HG02571 (cell line): Measurements from ENCODE around the gene RBMX.
"Not testable (repeated sequence)": the region's sequence is repeated elsewhere in the genome, so short reads cannot be mapped to it uniquely, and the experiment has no call there.

ENCODE experiments used
- ATAC-seq: cut with Tn5 transposase; IDR thresholded peaks from one replicate; pipeline ENCODE4 v1.9.1; 2021; ENCODE audit warnings: mild to moderate bottlenecking, moderate library complexity; ENCODE audit not compliant: unreplicated experiment

The RBMX gene

GRCh38 chrX:136880452-136881013 is at the start of gene RBMX:
Gene RBMX, minus strand, starts transcription at chrX:136880725. Its CDS starts 1,298 bp downstream, at chrX:136879427.
- peak; percentile 94 for ATAC-seq

GRCh38 chrX:136921438-136921837 is 40.9 kb upstream of the RBMX start:
- ATAC-seq = not testable (repeated sequence)

- no peak for ATAC-seq
These were observed 39.5 kb upstream of the RBMX start for GRCh38 chrX:136920001-136920400.

- ATAC-seq = no peak
These were observed 36.3 kb upstream of the RBMX start for GRCh38 chrX:136916827-136917226.

GRCh38 chrX:136911661-136912060 is 31.1 kb upstream of the RBMX start:
- ATAC-seq = not testable (repeated sequence)

- ATAC-seq = no peak
These were observed 30.7 kb upstream of the RBMX start for GRCh38 chrX:136911253-136911652.

GRCh38 chrX:136910565-136911035 is 30.1 kb upstream of the RBMX start:
- no peak for ATAC-seq

GRCh38 chrX:136909706-136910564 is 29.4 kb upstream of the RBMX start:
- ATAC-seq = peak; percentile 61

GRCh38 chrX:136909119-136909705 is 28.7 kb upstream of the RBMX start:
- peak; percentile 66 for ATAC-seq

- no peak for ATAC-seq
These were observed 27.1 kb upstream of the RBMX start for GRCh38 chrX:136907621-136908020.

- no peak for ATAC-seq
These were observed 26.5 kb upstream of the RBMX start for GRCh38 chrX:136906921-136907510.

GRCh38 chrX:136904067-136904466 is 23.5 kb upstream of the RBMX start:
- not testable (repeated sequence) for ATAC-seq

GRCh38 chrX:136900071-136900470 is 19.5 kb upstream of the RBMX start:
- ATAC-seq = not testable (repeated sequence)

GRCh38 chrX:136899221-136899620 is 18.7 kb upstream of the RBMX start:
- no peak for ATAC-seq

GRCh38 chrX:136898752-136899151 is 18.2 kb upstream of the RBMX start:
- ATAC-seq = not testable (repeated sequence)

GRCh38 chrX:136896121-136896914 is 15.8 kb upstream of the RBMX start:
- no peak for ATAC-seq

GRCh38 chrX:136892412-136892811 is 11.9 kb upstream of the RBMX start:
- no peak for ATAC-seq

- not testable (repeated sequence) for ATAC-seq
These were observed 10.1 kb upstream of the RBMX start for GRCh38 chrX:136890596-136890995.

- ATAC-seq = no peak
These were observed 8.7 kb upstream of the RBMX start for GRCh38 chrX:136889269-136889668.

GRCh38 chrX:136880003-136880451 is 498 bp downstream of the RBMX start:
- ATAC-seq = peak; percentile 16
